ENCODE data around the gene SPACA7. TPM values are rescaled to one million over a fixed set of nuclear protein-coding genes. Genes with fewer than 3 reads are reported as not detected.

Gene SPACA7
- total RNA-seq, 1 experiment from 2014 or later, result not detected

GRCh38 chr13:112343591-112343990, 32.6 kb upstream of the SPACA7 start:
- no peak overlapping the region for H2BK15ac ChIP-seq (ENCODE audit: low read depth, low read length)
- no peaks in the 10 kb centered on the region; the same call in 1 of the 2 replicates for H3K27me3 ChIP-seq (ENCODE audit: insufficient read depth, low read length)
- no peak overlapping the region for H2AFZ ChIP-seq (ENCODE audit: low read length)
- peaks cover 33 to 52% of the 10 kb centered on the region in 2 experiments for H3K4me1 Mint-ChIP-seq
- no CpG with 5 or more reads among the region's 25 CpGs for WGBS (ENCODE audit: extremely low coverage, insufficient read length, low lambda C conversion rate)
- H2BK5ac ChIP-seq (ENCODE audit: insufficient read length, low read length), result no peak overlapping the region
- no peak overlapping the region for H2AK5ac ChIP-seq (ENCODE audit: insufficient read length, low read length)
- no peak overlapping the region for H3K4me3 Mint-ChIP-seq
- 0 out of 2 replicates have a peak, but pooled peaks cover 4% of the 10 kb centered on the region for H3K4me1 ChIP-seq (ENCODE audit: insufficient read depth, low read length)
- no peaks in the 10 kb centered on the region for H3K23me2 ChIP-seq (ENCODE audit: insufficient read length, low read depth, low read length, poor library complexity, severe bottlenecking)
- no peak overlapping the region for H3T11ph ChIP-seq (ENCODE audit: low read length)
- TF ChIP-seq, protein P1, sequence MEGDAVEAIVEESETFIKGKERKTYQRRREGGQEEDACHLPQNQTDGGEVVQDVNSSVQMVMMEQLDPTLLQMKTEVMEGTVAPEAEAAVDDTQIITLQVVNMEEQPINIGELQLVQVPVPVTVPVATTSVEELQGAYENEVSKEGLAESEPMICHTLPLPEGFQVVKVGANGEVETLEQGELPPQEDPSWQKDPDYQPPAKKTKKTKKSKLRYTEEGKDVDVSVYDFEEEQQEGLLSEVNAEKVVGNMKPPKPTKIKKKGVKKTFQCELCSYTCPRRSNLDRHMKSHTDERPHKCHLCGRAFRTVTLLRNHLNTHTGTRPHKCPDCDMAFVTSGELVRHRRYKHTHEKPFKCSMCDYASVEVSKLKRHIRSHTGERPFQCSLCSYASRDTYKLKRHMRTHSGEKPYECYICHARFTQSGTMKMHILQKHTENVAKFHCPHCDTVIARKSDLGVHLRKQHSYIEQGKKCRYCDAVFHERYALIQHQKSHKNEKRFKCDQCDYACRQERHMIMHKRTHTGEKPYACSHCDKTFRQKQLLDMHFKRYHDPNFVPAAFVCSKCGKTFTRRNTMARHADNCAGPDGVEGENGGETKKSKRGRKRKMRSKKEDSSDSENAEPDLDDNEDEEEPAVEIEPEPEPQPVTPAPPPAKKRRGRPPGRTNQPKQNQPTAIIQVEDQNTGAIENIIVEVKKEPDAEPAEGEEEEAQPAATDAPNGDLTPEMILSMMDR (conservative IDR thresholded peaks at IDR 0.05), result no peak
- H3K9ac ChIP-seq (ENCODE audit: extremely low read depth, insufficient read length, low read length), result no peak overlapping the region
- no peak overlapping the region for H2BK120ac ChIP-seq (ENCODE audit: low read depth, low read length, poor library complexity, severe bottlenecking)
- no peaks in the 10 kb centered on the region for H4K20me1 ChIP-seq (ENCODE audit: control insufficient read depth, insufficient read depth, insufficient read length)
- H4K91ac ChIP-seq (ENCODE audit: insufficient read length, low read depth, low read length), result no peak overlapping the region
- no peak overlapping the region for H4K5ac ChIP-seq (ENCODE audit: insufficient read length, low read depth, low read length)
- no peak overlapping the region for H3K27ac Mint-ChIP-seq
- H3K9me3 Mint-ChIP-seq, result peaks cover 3 to 10% of the 10 kb centered on the region in 2 experiments; a peak in 4 of 5 replicates
- H2BK20ac ChIP-seq (ENCODE audit: low read depth, low read length, poor library complexity, severe bottlenecking), result no peak overlapping the region
- H3K9me3 ChIP-seq (ENCODE audit: control insufficient read depth, low read depth, low read length), result no peaks in the 10 kb centered on the region
- DNase-seq, result peak; percentile 23
- H3K79me2 ChIP-seq (ENCODE audit: insufficient read depth, low read length), result no peaks in the 10 kb centered on the region
- no peak overlapping the region for H3K27ac ChIP-seq (ENCODE audit: insufficient read length, low read depth, low read length)
- H3K23ac ChIP-seq (ENCODE audit: insufficient read length, low read depth, low read length), result no peak overlapping the region
- 0 out of 7 replicates have a peak, but pooled peaks cover 0 to 7% (median 0%) of the 10 kb centered on the region in 3 experiments for H3K36me3 Mint-ChIP-seq (ENCODE audit: insufficient read depth in 1 of 3, low read depth in 3 of 3)
- H3K18ac ChIP-seq (ENCODE audit: insufficient read length, low read depth, low read length), result no peak overlapping the region
- H3K27me3 Mint-ChIP-seq (ENCODE audit: low read depth), result peaks cover 59% of the 10 kb centered on the region
- H3K4ac ChIP-seq (ENCODE audit: low read depth, low read length), result no peak overlapping the region
- H2BK12ac ChIP-seq (ENCODE audit: insufficient read length, low read depth, low read length), result no peak overlapping the region
- H3K79me1 ChIP-seq (ENCODE audit: insufficient read depth, low read depth, low read length, poor library complexity, severe bottlenecking), result no peaks in the 10 kb centered on the region
- H3K56ac ChIP-seq (ENCODE audit: insufficient read length, low read depth, low read length), result no peak overlapping the region
- H3K4me2 ChIP-seq (ENCODE audit: insufficient read depth, insufficient read length, low read length), result no peak overlapping the region
- no peak overlapping the region for H3K14ac ChIP-seq (ENCODE audit: insufficient read depth, low read length)
- H4K8ac ChIP-seq (replicated peaks; ENCODE audit: insufficient read length, low read depth, low read length), result no peak overlapping the region
